Lower leg skin (tissue), 4 donors: ENCODE measurements around the gene MFNG. TPM values are rescaled to one million over a fixed set of nuclear protein-coding genes. Genes with fewer than 3 reads are reported as not detected.
"Not testable (repeated sequence)": the region's sequence is repeated elsewhere in the genome, so short reads cannot be mapped to it uniquely, and the experiment has no call there.

Source experiments
- DNase-seq, 2 donors: peaks; one replicate each; pipeline ENCODE4 v3.0.0-alpha.2; 2019; ENCODE audit warnings: low spot score in 2 of 2
- H3K4me3 ChIP-seq: fragments of 200-600 bp; sonication (generic); 2 replicates; pipeline ENCODE4 v1.5.1; 2017; ENCODE audit warnings: mild to moderate bottlenecking, low read depth; ENCODE audit not compliant: poor library complexity, severe bottlenecking
- POLR2A ChIP-seq, 2 donors: fragments of 450-650 bp; IDR thresholded peaks; one replicate each; pipeline ENCODE4 v1.6.1; 2016 to 2017; ENCODE audit warnings: antibody characterized with exemption in 2 of 2, mild to moderate bottlenecking in 1 of 2, moderate library complexity in 1 of 2
- WGBS, 2 donors: methylation state at CpG; one replicate each; pipeline ENCODE4 v1.1.5; 2018; 5-methylcytosine and 5-hydroxymethylcytosine counted together
- intact Hi-C: fragments of 100-400 bp; cut with DNase I; formaldehyde crosslinking; loops from one replicate; pipeline ENCODE4 v1.15.0; 2023; ENCODE audit warnings: low total_unique reads
- total RNA-seq, 4 donors: library from RNA; depleted of rRNA; stranded (reverse); fragments of >200 nt; gene quantifications; one replicate each; pipeline ENCODE4 v1.1.0, GENCODE V29; 2016
- TF ChIP-seq, protein P1 (sequence below), 3 donors: fragments of 450-650 bp; IDR thresholded peaks; one replicate each; pipeline ENCODE4 v1.5.1; 2016; ENCODE audit warnings: antibody characterized with exemption in 3 of 3, mild to moderate bottlenecking in 3 of 3, moderate library complexity in 2 of 3

MFNG gene
- total RNA-seq, 4 donors from 2014 or later = 5.7 to 13.0 (median 6.3) TPM

- no peak overlapping the region for H3K4me3 ChIP-seq
- intact Hi-C loops = no loop called here
- 69 to 71% methylated on average over 7 to 8 of the region's 8 CpGs for WGBS, 2 donors
- no peak for DNase-seq
- TF ChIP-seq POLR2A (IDR thresholded peaks at IDR 0.05) = no peak
- TF ChIP-seq, protein P1, sequence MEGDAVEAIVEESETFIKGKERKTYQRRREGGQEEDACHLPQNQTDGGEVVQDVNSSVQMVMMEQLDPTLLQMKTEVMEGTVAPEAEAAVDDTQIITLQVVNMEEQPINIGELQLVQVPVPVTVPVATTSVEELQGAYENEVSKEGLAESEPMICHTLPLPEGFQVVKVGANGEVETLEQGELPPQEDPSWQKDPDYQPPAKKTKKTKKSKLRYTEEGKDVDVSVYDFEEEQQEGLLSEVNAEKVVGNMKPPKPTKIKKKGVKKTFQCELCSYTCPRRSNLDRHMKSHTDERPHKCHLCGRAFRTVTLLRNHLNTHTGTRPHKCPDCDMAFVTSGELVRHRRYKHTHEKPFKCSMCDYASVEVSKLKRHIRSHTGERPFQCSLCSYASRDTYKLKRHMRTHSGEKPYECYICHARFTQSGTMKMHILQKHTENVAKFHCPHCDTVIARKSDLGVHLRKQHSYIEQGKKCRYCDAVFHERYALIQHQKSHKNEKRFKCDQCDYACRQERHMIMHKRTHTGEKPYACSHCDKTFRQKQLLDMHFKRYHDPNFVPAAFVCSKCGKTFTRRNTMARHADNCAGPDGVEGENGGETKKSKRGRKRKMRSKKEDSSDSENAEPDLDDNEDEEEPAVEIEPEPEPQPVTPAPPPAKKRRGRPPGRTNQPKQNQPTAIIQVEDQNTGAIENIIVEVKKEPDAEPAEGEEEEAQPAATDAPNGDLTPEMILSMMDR (IDR thresholded peaks at IDR 0.05) = no peak
Observed at GRCh38 chr22:37469416-37470086, 16.6 kb downstream of the MFNG start.

DNA sequence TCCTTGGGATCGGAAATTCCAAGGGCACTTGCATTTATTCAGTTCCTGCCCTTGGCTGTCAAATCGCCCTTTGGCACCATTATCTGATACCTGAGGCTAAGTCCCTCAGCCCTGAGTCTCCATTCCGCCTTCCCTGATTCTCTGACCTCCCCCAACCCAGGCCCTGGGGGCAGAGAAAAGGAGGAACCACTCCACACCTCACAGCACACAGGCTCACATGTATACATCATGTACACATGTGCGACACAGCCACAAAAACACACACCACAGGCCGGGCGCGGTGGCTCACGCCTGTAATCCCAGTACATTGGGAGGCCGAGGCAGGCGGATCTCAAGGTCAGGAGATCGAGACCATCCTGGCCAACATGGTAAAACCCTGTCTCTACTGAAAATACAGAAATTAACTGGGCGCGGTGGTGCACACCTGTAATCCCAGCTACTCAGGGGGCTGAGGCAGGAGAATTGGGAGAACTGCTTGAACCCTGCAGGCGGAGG, 17.9 kb downstream of the MFNG start:
- WGBS, 2 donors = 85 to 88% methylated on average over 14 of the region's 14 CpGs
- intact Hi-C loops, H3K4me3 ChIP-seq, DNase-seq: not testable (repeated sequence)

DNA sequence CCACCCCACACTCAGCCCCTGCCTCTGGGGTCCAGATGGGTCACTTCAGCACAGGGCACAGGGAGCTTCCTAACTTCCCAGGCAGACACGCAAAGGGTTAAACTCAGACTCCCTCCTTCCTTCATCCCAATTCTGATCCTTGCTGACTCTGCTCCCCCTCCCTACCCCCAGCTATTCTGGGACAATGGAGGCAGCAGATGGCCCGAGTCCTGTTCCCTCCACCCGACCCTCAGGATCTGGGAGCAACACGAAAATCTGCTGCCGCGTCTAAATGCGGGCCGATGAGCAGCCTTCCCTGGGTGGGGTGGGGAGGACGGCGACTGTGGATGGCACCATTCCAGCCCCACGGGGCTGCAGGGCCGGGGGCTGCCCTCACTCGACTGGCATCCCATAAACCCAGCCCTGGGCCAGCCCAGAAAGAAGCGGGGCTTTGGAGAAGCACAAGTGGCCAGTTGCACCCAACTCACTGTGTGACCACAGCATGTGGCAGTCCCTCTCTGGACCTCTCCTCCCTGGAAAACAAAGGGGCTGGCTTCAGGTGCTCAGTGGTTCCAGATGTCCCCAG, 18.7 kb downstream of the MFNG start:
- TF ChIP-seq, protein P1 (IDR thresholded peaks at IDR 0.05) = no peak
- TF ChIP-seq POLR2A (IDR thresholded peaks at IDR 0.05) = no peak
- DNase-seq = no peak
- intact Hi-C loops = no loop called here
- 30 to 51% methylated on average over 14 of the region's 14 CpGs for WGBS, 2 donors
- H3K4me3 ChIP-seq = no peak overlapping the region

- no peak for DNase-seq
Observed at GRCh38 chr22:37464181-37464580, 22.0 kb downstream of the MFNG start.

DNA sequence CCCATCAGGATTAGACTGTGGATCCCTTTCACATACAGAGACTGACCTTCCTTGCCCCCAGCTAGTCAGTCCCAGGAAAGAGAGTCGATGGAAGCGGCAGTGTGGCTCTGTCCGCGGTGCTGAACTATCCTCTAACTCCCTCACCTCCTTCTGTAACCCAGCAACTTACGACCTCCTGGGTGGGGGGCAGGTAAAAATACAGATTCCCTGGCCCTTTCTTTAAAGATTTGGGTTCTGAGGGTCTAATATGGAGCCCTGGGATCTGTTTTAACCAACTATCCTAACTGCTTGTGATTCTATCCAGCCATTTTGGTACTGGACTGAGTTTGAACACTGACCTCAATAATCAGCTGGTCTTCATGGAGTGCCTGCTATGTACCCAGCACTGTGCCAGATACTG, 23.2 kb downstream of the MFNG start:
- no peak for TF ChIP-seq POLR2A (IDR thresholded peaks at IDR 0.05)
- TF ChIP-seq, protein P1 (IDR thresholded peaks at IDR 0.05) = no peak
- intact Hi-C loops = no loop called here
- 9 to 17% methylated on average over 5 of the region's 5 CpGs for WGBS, 2 donors
- no peak for DNase-seq
- no peak overlapping the region for H3K4me3 ChIP-seq

More at GRCh38 chr22:37464181-37464580, 22.0 kb downstream of the MFNG start:
- no peak overlapping the region for H3K4me3 ChIP-seq
- WGBS, 2 donors = 32 to 39% methylated on average over 4 of the region's 4 CpGs
- intact Hi-C loops = no loop called here
- TF ChIP-seq, protein P1 (IDR thresholded peaks at IDR 0.05) = no peak
- no peak for TF ChIP-seq POLR2A (IDR thresholded peaks at IDR 0.05)

DNA sequence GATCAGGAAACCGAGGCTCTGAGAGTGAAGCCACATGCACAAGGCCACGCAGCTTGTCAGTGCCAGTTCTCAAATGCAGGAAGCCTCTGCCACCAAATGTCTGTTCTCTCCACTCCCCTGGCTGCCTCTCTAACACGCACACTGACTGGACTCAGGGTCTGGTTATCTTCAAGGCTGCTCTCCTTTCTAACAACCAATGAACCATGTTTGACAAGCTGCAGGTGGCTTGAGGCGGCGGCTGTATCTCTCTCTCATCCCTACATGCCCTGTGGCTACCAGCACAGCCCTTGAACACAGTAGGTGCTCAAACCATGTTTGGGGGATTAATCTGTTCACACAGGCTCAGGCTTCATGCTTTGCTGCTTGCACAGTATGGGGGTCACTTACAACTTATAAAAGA, 23.7 kb downstream of the MFNG start:
- DNase-seq = no peak
- no peak for TF ChIP-seq POLR2A (IDR thresholded peaks at IDR 0.05)
- TF ChIP-seq, protein P1 (IDR thresholded peaks at IDR 0.05) = no peak
- 60 to 68% methylated on average over 5 of the region's 5 CpGs for WGBS, 2 donors
- intact Hi-C loops = no loop called here
- no peak overlapping the region for H3K4me3 ChIP-seq
